Activated gamma-delta T cell treated with anti-CD3 and anti-CD28 coated beads, Interleukin-2, amount 50 U/mL, for 16 hours (primary cell): ENCODE data around the gene KLHDC7A.

ENCODE experiments used
- DNase-seq: peaks from one replicate; pipeline ENCODE4 v3.0.0-alpha.2; 2020; ENCODE audit warnings: low read depth

The KLHDC7A gene

GRCh38 chr1:18473195-18473815 lies 7.4 kb upstream of the KLHDC7A start:
- DNase-seq, result no peak

- no peak for DNase-seq
Measured at GRCh38 chr1:18474559-18475175, 6.1 kb upstream of the KLHDC7A start.

- DNase-seq, result no peak
Measured at GRCh38 chr1:18475234-18475905, 5.4 kb upstream of the KLHDC7A start.

GRCh38 chr1:18479454-18479853 lies 1.3 kb upstream of the KLHDC7A start:
- DNase-seq, result no peak

GRCh38 chr1:18481190-18481920 lies 625 bp downstream of the KLHDC7A start:
- no peak for DNase-seq

GRCh38 chr1:18481921-18482701 lies 1.4 kb downstream of the KLHDC7A start:
- DNase-seq, result no peak

GRCh38 chr1:18482721-18483425 lies 2.1 kb downstream of the KLHDC7A start:
- DNase-seq, result no peak

GRCh38 chr1:18484276-18484675 lies 3.5 kb downstream of the KLHDC7A start:
- DNase-seq, result no peak

GRCh38 chr1:18484721-18485120 lies 4.0 kb downstream of the KLHDC7A start:
- no peak for DNase-seq

- DNase-seq, result no peak
Measured at GRCh38 chr1:18485227-18485626, 4.5 kb downstream of the KLHDC7A start.

- no peak for DNase-seq
Measured at GRCh38 chr1:18486195-18486594, 5.5 kb downstream of the KLHDC7A start.

- no peak for DNase-seq
Measured at GRCh38 chr1:18489417-18490143, 8.8 kb downstream of the KLHDC7A start.

- DNase-seq, result no peak
Measured at GRCh38 chr1:18491168-18491567, 10.4 kb downstream of the KLHDC7A start.

- DNase-seq, result no peak
Measured at GRCh38 chr1:18494304-18494703, 13.6 kb downstream of the KLHDC7A start.

GRCh38 chr1:18495635-18496034 lies 14.9 kb downstream of the KLHDC7A start:
- no peak for DNase-seq

- DNase-seq, result no peak
Measured at GRCh38 chr1:18496056-18496455, 15.3 kb downstream of the KLHDC7A start.

- DNase-seq, result no peak
Measured at GRCh38 chr1:18496497-18497235, 15.9 kb downstream of the KLHDC7A start.

GRCh38 chr1:18501833-18502232 lies 21.1 kb downstream of the KLHDC7A start:
- no peak for DNase-seq

GRCh38 chr1:18504609-18505008 lies 23.9 kb downstream of the KLHDC7A start:
- DNase-seq, result no peak

GRCh38 chr1:18505666-18506065 lies 24.9 kb downstream of the KLHDC7A start:
- no peak for DNase-seq
